ENCODE results near the gene ZNF219.

GRCh38 chr14:21060614-21061346, 37.7 kb downstream of the ZNF219 start:
- TF ChIP-seq CTCF (IDR thresholded peaks at IDR 0.05 in 8 of 11, conservative IDR thresholded peaks at IDR 0.05 in 3 of 11) (no peak), POLR2A (IDR thresholded peaks at IDR 0.05) (no peak)
